HL-60/S4 treated with phorbol 12-myristate 13-acetate at 8.2 ng/mL for 4 days and 3 days (cell line): Measurements from ENCODE around the gene MYH3.

ENCODE experiments used
- in situ Hi-C: fragments of 300-500 bp; cut with MboI; formaldehyde crosslinking; loops from 2 replicates; pipeline ENCODE4 v1.15.0; 2022; ENCODE audit warnings: low sequenced_read_pairs

Gene MYH3

GRCh38 chr17:10649602-10650001 lies 7.5 kb downstream of the MYH3 start:
- in situ Hi-C loops = loop anchor here (25.0 kb wide), 1 partner anchor 737 kb away; the partner anchor contains the start of gene RCVRN

GRCh38 chr17:10648956-10649355 lies 8.2 kb downstream of the MYH3 start:
- in situ Hi-C loops = loop anchor here (25.0 kb wide), 1 partner anchor 737 kb away; the partner anchor contains the start of gene RCVRN

- in situ Hi-C loops = loop anchor here (25.0 kb wide), 1 partner anchor 736 kb away; the partner anchor contains the start of gene RCVRN
Measured at GRCh38 chr17:10648381-10648780, 8.7 kb downstream of the MYH3 start.

GRCh38 chr17:10646392-10646990 lies 10.6 kb downstream of the MYH3 start:
- in situ Hi-C loops = loop anchor here (25.0 kb wide), 1 partner anchor 734 kb away; the partner anchor contains the start of gene RCVRN

- in situ Hi-C loops = loop anchor here (25.0 kb wide), 1 partner anchor 728 kb away; the partner anchor contains the start of gene RCVRN
Measured at GRCh38 chr17:10640475-10640874, 16.6 kb downstream of the MYH3 start.

GRCh38 chr17:10638151-10638550 lies 19.0 kb downstream of the MYH3 start:
- in situ Hi-C loops = loop anchor here (25.0 kb wide), 1 partner anchor 726 kb away; the partner anchor contains the start of gene RCVRN

GRCh38 chr17:10635290-10635689 lies 21.8 kb downstream of the MYH3 start:
- in situ Hi-C loops = loop anchor here (25.0 kb wide), 1 partner anchor 723 kb away; the partner anchor contains the start of gene RCVRN

- in situ Hi-C loops = loop anchor here (25.0 kb wide), 1 partner anchor 722 kb away; the partner anchor contains the start of gene RCVRN
Measured at GRCh38 chr17:10633738-10634379, 23.2 kb downstream of the MYH3 start.

- in situ Hi-C loops = loop anchor here (25.0 kb wide), 1 partner anchor 719 kb away; the partner anchor contains the start of gene RCVRN
Measured at GRCh38 chr17:10631701-10632100, 25.4 kb downstream of the MYH3 start.

- in situ Hi-C loops = loop anchor here (25.0 kb wide), 1 partner anchor 719 kb away; the partner anchor contains the start of gene RCVRN
Measured at GRCh38 chr17:10631048-10631700, 25.9 kb downstream of the MYH3 start.

- in situ Hi-C loops = loop anchor here (25.0 kb wide), 1 partner anchor 717 kb away; the partner anchor contains the start of gene RCVRN
Measured at GRCh38 chr17:10629706-10630105, 27.4 kb downstream of the MYH3 start.

- in situ Hi-C loops = loop anchor here (25.0 kb wide), 1 partner anchor 716 kb away; the partner anchor contains the start of gene RCVRN
Measured at GRCh38 chr17:10628756-10629155, 28.4 kb downstream of the MYH3 start.

GRCh38 chr17:10626390-10626789 lies 30.7 kb downstream of the MYH3 start:
- in situ Hi-C loops = loop anchor here (25.0 kb wide), 1 partner anchor 714 kb away; the partner anchor contains the start of gene RCVRN

GRCh38 chr17:10624969-10625368 lies 32.1 kb downstream of the MYH3 start:
- in situ Hi-C loops = loop anchor here (25.0 kb wide), 1 partner anchor 713 kb away; the partner anchor contains the start of gene RCVRN

- in situ Hi-C loops = no loop called here
Measured at GRCh38 chr17:10623737-10624338, 33.3 kb downstream of the MYH3 start.

- in situ Hi-C loops = no loop called here
Measured at GRCh38 chr17:10622617-10623485, 34.3 kb downstream of the MYH3 start.

GRCh38 chr17:10621397-10621796 lies 35.7 kb downstream of the MYH3 start:
- in situ Hi-C loops = no loop called here

- in situ Hi-C loops = no loop called here
Measured at GRCh38 chr17:10620823-10621222, 36.3 kb downstream of the MYH3 start.

- in situ Hi-C loops = no loop called here
Measured at GRCh38 chr17:10618202-10618635, 38.9 kb downstream of the MYH3 start.

- in situ Hi-C loops = no loop called here
Measured at GRCh38 chr17:10617120-10617505, 40.0 kb downstream of the MYH3 start.
